ENCODE results near the gene USP11.

The USP11 gene

DNA sequence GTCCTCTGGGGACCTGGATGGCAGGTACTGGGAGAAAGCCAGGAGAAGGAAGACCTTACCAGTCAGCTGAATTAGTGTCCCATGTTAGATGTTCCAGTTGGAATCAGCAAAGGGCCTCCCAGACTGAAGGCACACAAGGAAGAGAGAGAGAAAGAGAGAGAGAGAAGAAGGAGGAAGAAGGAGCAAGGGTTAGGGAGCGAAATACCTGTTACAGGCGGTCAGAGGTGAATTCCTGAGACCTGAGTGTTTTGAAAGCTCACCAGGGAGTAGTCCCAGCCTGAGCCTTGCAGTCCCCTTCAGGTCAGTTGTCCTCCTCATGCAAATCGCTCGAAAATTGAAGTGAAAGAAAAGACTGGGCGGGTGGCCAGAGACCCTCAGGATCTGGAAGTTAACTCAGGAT lies 60.3 kb downstream of the USP11 start (continued):
- TF ChIP-seq ZNF140 (tag by site-specific recombination; IDR thresholded peaks at IDR 0.05), result no peak
- TF ChIP-seq ZNF768 (tag by site-specific recombination; IDR thresholded peaks at IDR 0.05), result no peak
- TF ChIP-seq, protein P1, sequence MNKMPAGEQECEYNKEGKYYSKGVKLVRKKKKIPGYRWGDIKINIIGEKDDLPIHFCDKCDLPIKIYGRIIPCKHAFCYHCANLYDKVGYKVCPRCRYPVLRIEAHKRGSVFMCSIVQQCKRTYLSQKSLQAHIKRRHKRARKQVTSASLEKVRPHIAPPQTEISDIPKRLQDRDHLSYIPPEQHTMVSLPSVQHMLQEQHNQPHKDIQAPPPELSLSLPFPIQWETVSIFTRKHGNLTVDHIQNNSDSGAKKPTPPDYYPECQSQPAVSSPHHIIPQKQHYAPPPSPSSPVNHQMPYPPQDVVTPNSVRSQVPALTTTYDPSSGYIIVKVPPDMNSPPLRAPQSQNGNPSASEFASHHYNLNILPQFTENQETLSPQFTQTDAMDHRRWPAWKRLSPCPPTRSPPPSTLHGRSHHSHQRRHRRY (tag by site-specific recombination; IDR thresholded peaks at IDR 0.05), result no peak
- TF ChIP-seq, protein P2, sequence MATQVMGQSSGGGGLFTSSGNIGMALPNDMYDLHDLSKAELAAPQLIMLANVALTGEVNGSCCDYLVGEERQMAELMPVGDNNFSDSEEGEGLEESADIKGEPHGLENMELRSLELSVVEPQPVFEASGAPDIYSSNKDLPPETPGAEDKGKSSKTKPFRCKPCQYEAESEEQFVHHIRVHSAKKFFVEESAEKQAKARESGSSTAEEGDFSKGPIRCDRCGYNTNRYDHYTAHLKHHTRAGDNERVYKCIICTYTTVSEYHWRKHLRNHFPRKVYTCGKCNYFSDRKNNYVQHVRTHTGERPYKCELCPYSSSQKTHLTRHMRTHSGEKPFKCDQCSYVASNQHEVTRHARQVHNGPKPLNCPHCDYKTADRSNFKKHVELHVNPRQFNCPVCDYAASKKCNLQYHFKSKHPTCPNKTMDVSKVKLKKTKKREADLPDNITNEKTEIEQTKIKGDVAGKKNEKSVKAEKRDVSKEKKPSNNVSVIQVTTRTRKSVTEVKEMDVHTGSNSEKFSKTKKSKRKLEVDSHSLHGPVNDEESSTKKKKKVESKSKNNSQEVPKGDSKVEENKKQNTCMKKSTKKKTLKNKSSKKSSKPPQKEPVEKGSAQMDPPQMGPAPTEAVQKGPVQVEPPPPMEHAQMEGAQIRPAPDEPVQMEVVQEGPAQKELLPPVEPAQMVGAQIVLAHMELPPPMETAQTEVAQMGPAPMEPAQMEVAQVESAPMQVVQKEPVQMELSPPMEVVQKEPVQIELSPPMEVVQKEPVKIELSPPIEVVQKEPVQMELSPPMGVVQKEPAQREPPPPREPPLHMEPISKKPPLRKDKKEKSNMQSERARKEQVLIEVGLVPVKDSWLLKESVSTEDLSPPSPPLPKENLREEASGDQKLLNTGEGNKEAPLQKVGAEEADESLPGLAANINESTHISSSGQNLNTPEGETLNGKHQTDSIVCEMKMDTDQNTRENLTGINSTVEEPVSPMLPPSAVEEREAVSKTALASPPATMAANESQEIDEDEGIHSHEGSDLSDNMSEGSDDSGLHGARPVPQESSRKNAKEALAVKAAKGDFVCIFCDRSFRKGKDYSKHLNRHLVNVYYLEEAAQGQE (tag by site-specific recombination; IDR thresholded peaks at IDR 0.05), result no peak
- TF ChIP-seq ZBTB7A (tag by site-specific recombination; IDR thresholded peaks at IDR 0.05; ENCODE audit: low read depth), result no peak

DNA sequence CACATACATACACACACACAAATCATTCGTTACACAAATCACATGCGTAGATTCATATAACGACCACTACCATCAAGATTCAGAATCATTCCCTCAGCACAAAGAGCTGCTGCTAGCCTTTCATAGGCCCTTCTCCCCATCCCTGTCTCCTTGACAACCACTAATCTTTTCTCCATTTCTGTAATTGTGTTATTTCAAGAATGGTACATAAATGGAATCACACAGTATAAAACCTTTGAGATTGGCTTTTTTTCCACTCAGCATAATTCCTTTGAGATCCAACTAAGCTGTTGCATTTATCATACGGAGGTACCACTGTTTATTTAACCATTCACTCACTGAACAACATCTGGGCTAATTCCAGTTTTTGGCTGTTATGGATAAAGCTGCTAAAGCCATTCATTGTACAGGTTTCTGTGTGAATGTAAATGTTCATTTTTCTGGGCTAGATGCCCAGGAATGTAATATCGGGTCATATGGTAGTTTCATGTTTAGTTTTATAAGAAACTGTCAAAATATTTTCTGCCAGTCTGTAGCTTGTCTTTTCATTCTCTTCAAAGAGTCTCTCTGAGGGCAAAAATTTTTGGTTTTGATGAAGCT lies 64.1 kb downstream of the USP11 start:
- no peak for TF ChIP-seq ZSCAN23 (tag by site-specific recombination; IDR thresholded peaks at IDR 0.05)
- no peak for TF ChIP-seq ZNF558 (tag by site-specific recombination; IDR thresholded peaks at IDR 0.05)
- no peak for TF ChIP-seq HOXA7 (CRISPR knock-in tag; IDR thresholded peaks at IDR 0.05; ENCODE audit: borderline replicate concordance)
- TF ChIP-seq ZNF394 (tag by site-specific recombination; IDR thresholded peaks at IDR 0.05; ENCODE audit: borderline replicate concordance), result no peak
- no peak for TF ChIP-seq ZBTB1 (tag by site-specific recombination; IDR thresholded peaks at IDR 0.05)
- TF ChIP-seq, protein P3, sequence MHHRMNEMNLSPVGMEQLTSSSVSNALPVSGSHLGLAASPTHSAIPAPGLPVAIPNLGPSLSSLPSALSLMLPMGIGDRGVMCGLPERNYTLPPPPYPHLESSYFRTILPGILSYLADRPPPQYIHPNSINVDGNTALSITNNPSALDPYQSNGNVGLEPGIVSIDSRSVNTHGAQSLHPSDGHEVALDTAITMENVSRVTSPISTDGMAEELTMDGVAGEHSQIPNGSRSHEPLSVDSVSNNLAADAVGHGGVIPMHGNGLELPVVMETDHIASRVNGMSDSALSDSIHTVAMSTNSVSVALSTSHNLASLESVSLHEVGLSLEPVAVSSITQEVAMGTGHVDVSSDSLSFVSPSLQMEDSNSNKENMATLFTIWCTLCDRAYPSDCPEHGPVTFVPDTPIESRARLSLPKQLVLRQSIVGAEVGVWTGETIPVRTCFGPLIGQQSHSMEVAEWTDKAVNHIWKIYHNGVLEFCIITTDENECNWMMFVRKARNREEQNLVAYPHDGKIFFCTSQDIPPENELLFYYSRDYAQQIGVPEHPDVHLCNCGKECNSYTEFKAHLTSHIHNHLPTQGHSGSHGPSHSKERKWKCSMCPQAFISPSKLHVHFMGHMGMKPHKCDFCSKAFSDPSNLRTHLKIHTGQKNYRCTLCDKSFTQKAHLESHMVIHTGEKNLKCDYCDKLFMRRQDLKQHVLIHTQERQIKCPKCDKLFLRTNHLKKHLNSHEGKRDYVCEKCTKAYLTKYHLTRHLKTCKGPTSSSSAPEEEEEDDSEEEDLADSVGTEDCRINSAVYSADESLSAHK (tag by site-specific recombination; IDR thresholded peaks at IDR 0.05), result no peak
- TF ChIP-seq FEZF1 (tag by site-specific recombination; IDR thresholded peaks at IDR 0.05), result no peak
- TF ChIP-seq ZNF266 (tag by site-specific recombination; IDR thresholded peaks at IDR 0.05; ENCODE audit: low read depth), result no peak
- no peak for TF ChIP-seq ZNF138 (tag by site-specific recombination; IDR thresholded peaks at IDR 0.05; ENCODE audit: borderline replicate concordance)
- TF ChIP-seq, protein P4, sequence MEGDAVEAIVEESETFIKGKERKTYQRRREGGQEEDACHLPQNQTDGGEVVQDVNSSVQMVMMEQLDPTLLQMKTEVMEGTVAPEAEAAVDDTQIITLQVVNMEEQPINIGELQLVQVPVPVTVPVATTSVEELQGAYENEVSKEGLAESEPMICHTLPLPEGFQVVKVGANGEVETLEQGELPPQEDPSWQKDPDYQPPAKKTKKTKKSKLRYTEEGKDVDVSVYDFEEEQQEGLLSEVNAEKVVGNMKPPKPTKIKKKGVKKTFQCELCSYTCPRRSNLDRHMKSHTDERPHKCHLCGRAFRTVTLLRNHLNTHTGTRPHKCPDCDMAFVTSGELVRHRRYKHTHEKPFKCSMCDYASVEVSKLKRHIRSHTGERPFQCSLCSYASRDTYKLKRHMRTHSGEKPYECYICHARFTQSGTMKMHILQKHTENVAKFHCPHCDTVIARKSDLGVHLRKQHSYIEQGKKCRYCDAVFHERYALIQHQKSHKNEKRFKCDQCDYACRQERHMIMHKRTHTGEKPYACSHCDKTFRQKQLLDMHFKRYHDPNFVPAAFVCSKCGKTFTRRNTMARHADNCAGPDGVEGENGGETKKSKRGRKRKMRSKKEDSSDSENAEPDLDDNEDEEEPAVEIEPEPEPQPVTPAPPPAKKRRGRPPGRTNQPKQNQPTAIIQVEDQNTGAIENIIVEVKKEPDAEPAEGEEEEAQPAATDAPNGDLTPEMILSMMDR (tag by site-specific recombination; IDR thresholded peaks at IDR 0.05), result no peak
- no peak for TF ChIP-seq ZNF157 (tag by site-specific recombination; IDR thresholded peaks at IDR 0.05)
- no peak for TF ChIP-seq ZNF621 (tag by site-specific recombination; IDR thresholded peaks at IDR 0.05)
- no peak for TF ChIP-seq ZNF555 (tag by site-specific recombination; conservative IDR thresholded peaks at IDR 0.05)
- no peak for TF ChIP-seq SALL2 (tag by site-specific recombination; IDR thresholded peaks at IDR 0.05; ENCODE audit: borderline replicate concordance)
- TF ChIP-seq, protein P5, sequence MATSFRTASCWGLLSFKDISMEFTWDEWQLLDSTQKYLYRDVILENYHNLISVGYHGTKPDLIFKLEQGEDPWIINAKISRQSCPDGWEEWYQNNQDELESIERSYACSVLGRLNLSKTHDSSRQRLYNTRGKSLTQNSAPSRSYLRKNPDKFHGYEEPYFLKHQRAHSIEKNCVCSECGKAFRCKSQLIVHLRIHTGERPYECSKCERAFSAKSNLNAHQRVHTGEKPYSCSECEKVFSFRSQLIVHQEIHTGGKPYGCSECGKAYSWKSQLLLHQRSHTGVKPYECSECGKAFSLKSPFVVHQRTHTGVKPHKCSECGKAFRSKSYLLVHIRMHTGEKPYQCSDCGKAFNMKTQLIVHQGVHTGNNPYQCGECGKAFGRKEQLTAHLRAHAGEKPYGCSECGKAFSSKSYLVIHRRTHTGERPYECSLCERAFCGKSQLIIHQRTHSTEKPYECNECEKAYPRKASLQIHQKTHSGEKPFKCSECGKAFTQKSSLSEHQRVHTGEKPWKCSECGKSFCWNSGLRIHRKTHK (tag by site-specific recombination; IDR thresholded peaks at IDR 0.05), result no peak
- TF ChIP-seq SP2 (tag by site-specific recombination; IDR thresholded peaks at IDR 0.05), result no peak
- TF ChIP-seq ZBTB20 (tag by site-specific recombination; IDR thresholded peaks at IDR 0.05), result no peak
- TF ChIP-seq ZBTB7A (tag by site-specific recombination; IDR thresholded peaks at IDR 0.05; ENCODE audit: low read depth), result no peak
- TF ChIP-seq, protein P6, sequence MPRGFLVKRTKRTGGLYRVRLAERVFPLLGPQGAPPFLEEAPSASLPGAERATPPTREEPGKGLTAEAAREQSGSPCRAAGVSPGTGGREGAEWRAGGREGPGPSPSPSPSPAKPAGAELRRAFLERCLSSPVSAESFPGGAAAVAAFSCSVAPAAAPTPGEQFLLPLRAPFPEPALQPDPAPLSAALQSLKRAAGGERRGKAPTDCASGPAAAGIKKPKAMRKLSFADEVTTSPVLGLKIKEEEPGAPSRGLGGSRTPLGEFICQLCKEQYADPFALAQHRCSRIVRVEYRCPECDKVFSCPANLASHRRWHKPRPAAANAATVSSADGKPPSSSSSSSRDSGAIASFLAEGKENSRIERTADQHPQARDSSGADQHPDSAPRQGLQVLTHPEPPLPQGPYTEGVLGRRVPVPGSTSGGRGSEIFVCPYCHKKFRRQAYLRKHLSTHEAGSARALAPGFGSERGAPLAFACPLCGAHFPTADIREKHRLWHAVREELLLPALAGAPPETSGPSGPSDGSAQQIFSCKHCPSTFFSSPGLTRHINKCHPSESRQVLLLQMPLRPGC (tag by site-specific recombination; IDR thresholded peaks at IDR 0.05), result no peak
- Histone ChIP-seq H3K4me3 (ENCODE audit: low read depth, low read length) (no peak overlapping the region), H3K9me3 (ENCODE audit: control insufficient read depth, insufficient read depth, low read depth, low read length) (peaks cover 5% of the 10 kb centered on the region; the same call in 1 of the 2 replicates), H3K36me3 (ENCODE audit: control insufficient read depth in 2 of 2, insufficient read depth in 1 of 2, low read length in 2 of 2) (no peaks in the 10 kb centered on the region), H3K27ac (ENCODE audit: extremely low read depth, low read depth, low read length) (no peak overlapping the region), H3K4me1 (ENCODE audit: control insufficient read depth, insufficient read depth, low read length) (no peaks in the 10 kb centered on the region)
- POLR2A ChIA-PET, result no interaction called here
- CTCF ChIA-PET, result interaction anchor here (1.0 kb wide), 1 partner anchor 14 kb away, joined by 3 read pairs; no protein-coding TSS in a partner anchor
